Measurements from ENCODE around the gene OR2M5. TPM values are rescaled to one million over a fixed set of nuclear protein-coding genes. Genes with fewer than 3 reads are reported as not detected.

Gene OR2M5
- total RNA-seq, 1 experiment from 2014 or later, result not detected

DNA sequence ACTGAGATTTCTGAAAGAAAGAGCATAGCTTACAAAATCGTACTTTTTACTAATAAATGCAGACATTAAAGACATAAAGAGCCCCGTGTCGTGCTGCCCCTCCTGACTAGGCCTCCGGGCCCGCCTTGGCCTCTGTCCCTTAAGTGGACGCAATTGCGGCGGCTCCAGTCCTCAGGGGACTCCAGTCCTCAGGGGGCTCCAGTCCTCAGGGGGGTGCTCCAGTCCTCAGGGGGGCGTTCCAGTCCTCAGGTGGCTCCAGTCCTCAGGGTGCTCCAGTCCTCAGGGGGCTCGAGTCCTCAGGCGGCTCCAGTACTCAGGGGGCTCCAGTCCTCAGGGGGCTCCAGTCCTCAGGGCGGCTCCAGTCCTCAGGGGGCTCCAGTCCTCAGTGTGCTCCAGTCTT is 19.1 kb downstream of the OR2M5 start:
- ChIA-PET POLR2A (ENCODE audit: low non-redundant PET) (no interaction called here), CTCF (no interaction called here)
- BruUV-seq (replicated peaks), result no TSS peak

DNA sequence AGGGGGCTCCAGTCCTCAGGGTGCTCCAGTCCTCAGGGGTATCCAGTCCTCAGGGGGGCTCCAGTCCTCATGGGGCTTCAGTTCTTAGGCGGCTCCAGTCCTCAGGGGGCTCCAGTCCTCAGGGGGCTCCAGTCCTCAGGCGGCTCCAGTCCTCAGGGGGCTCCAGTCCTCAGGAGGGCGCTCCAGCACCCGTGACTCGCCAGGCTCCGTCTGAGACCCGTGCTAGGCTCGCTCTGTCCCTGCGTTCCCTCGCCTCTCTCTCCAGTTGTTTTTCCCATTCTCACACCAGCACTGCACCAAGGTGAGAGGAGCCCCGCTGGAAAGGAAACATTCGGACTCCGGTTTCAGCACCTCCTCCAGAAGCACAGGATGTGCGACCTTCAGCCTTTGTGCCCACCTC is 20.2 kb downstream of the OR2M5 start:
- DNase-seq (ENCODE audit: low spot score), result no peak
- peaks cover 8% of the 10 kb centered on the region for H3K9me3 ChIP-seq (ENCODE audit: low read depth, low read length, poor library complexity, severe bottlenecking)
- H3K4me3 ChIP-seq (ENCODE audit: low read depth, low read length, poor library complexity, severe bottlenecking), result no peak overlapping the region
- intact Hi-C loops (cut with micrococcal nuclease; ENCODE audit: unreplicated experiment), result no loop called here
- no peak overlapping the region for H3K27ac ChIP-seq (ENCODE audit: low read depth, low read length, poor library complexity, severe bottlenecking)
- CTCF ChIA-PET, result no interaction called here
- no peaks in the 10 kb centered on the region for H3K36me3 ChIP-seq (ENCODE audit: insufficient read depth, low read length, poor library complexity, severe bottlenecking)
- TF ChIP-seq, protein P1, sequence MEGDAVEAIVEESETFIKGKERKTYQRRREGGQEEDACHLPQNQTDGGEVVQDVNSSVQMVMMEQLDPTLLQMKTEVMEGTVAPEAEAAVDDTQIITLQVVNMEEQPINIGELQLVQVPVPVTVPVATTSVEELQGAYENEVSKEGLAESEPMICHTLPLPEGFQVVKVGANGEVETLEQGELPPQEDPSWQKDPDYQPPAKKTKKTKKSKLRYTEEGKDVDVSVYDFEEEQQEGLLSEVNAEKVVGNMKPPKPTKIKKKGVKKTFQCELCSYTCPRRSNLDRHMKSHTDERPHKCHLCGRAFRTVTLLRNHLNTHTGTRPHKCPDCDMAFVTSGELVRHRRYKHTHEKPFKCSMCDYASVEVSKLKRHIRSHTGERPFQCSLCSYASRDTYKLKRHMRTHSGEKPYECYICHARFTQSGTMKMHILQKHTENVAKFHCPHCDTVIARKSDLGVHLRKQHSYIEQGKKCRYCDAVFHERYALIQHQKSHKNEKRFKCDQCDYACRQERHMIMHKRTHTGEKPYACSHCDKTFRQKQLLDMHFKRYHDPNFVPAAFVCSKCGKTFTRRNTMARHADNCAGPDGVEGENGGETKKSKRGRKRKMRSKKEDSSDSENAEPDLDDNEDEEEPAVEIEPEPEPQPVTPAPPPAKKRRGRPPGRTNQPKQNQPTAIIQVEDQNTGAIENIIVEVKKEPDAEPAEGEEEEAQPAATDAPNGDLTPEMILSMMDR (conservative IDR thresholded peaks at IDR 0.05; ENCODE audit: low read depth, low read length), result no peak
- no peak for TF ChIP-seq EZH2 (IDR thresholded peaks at IDR 0.05; ENCODE audit: borderline replicate concordance, low read depth, low read length, poor library complexity, severe bottlenecking)
- no TSS peak for BruUV-seq (replicated peaks)
- H3K4me1 ChIP-seq (ENCODE audit: insufficient read depth, low read length, poor library complexity, severe bottlenecking), result no peaks in the 10 kb centered on the region
- POLR2A ChIA-PET (ENCODE audit: low non-redundant PET), result no interaction called here
- H3K27me3 ChIP-seq (replicated peaks; ENCODE audit: insufficient read depth, low read depth, low read length, poor library complexity), result no peaks in the 10 kb centered on the region

More for the DNA sequence above, 19.1 kb downstream of the OR2M5 start:
- no peak for TF ChIP-seq EZH2 (IDR thresholded peaks at IDR 0.05; ENCODE audit: borderline replicate concordance, low read depth, low read length, poor library complexity, severe bottlenecking)
- TF ChIP-seq, protein P1 (conservative IDR thresholded peaks at IDR 0.05; ENCODE audit: low read depth, low read length), result no peak
- Histone ChIP-seq H3K9me3 (ENCODE audit: low read depth, low read length, poor library complexity, severe bottlenecking) (peaks cover 13% of the 10 kb centered on the region), H3K27me3 (replicated peaks; ENCODE audit: insufficient read depth, low read depth, low read length, poor library complexity) (no peaks in the 10 kb centered on the region), H3K4me3 (ENCODE audit: low read depth, low read length, poor library complexity, severe bottlenecking) (no peak overlapping the region), H3K36me3 (ENCODE audit: insufficient read depth, low read length, poor library complexity, severe bottlenecking) (no peaks in the 10 kb centered on the region), H3K27ac (ENCODE audit: low read depth, low read length, poor library complexity, severe bottlenecking) (no peak overlapping the region), H3K4me1 (ENCODE audit: insufficient read depth, low read length, poor library complexity, severe bottlenecking) (no peaks in the 10 kb centered on the region)
- DNase-seq (ENCODE audit: low spot score), result no peak
- intact Hi-C loops (cut with micrococcal nuclease; ENCODE audit: unreplicated experiment), result no loop called here

DNA sequence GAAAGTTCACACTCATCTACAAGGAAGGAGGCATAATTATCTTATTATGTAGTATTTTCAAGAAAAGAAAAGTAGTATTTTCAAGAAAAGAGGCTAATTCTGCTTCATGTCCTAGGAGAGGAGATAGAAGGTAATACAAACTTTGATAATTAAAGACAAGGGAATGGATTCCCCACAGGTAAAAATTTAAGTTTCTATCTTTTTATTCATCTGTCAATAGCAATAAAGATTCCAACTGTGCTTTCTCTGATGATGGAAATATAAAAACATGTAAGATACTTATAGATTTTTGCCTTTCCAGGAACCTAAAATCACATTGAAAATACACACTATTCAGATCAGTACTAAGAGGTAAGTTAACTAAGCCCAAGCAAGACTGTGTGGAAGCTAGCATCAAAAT is 29.6 kb downstream of the OR2M5 start, which contains the start of gene OR2M2:
OR2M2 (plus strand) TSS at position 301 of the 400 bp plus-strand sequence. CDS start 5,165 bp downstream, outside the sequence.
- no peak for TF ChIP-seq EZH2 (IDR thresholded peaks at IDR 0.05; ENCODE audit: borderline replicate concordance, low read depth, low read length, poor library complexity, severe bottlenecking)
- TF ChIP-seq, protein P1 (conservative IDR thresholded peaks at IDR 0.05; ENCODE audit: low read depth, low read length), result no peak
- Histone ChIP-seq H3K4me3 (ENCODE audit: low read depth, low read length, poor library complexity, severe bottlenecking) (no peak within 1 kb of the TSS), H3K4me1 (ENCODE audit: insufficient read depth, low read length, poor library complexity, severe bottlenecking) (no peaks in the 10 kb centered on the region), H3K9me3 (ENCODE audit: low read depth, low read length, poor library complexity, severe bottlenecking) (peaks cover 6% of the 10 kb centered on the region), H3K36me3 (ENCODE audit: insufficient read depth, low read length, poor library complexity, severe bottlenecking) (no peaks in the 10 kb centered on the region), H3K27ac (ENCODE audit: low read depth, low read length, poor library complexity, severe bottlenecking) (no peak within 1 kb of the TSS), H3K27me3 (replicated peaks; ENCODE audit: insufficient read depth, low read depth, low read length, poor library complexity) (no peaks in the 10 kb centered on the region)
- no peak for DNase-seq (ENCODE audit: low spot score)
- intact Hi-C loops (cut with micrococcal nuclease; ENCODE audit: unreplicated experiment), result no loop called here
- no TSS peak for BruUV-seq (replicated peaks)
- ChIA-PET CTCF (no interaction called here), POLR2A (ENCODE audit: low non-redundant PET) (no interaction called here)
